ENCODE measurements around the gene DYNLT1. TPM values are rescaled to one million over a fixed set of nuclear protein-coding genes. Genes with fewer than 3 reads are reported as not detected.

Gene DYNLT1
- total and polyA plus RNA-seq, 2 of the 13 experiments (the other 11 are each of a cell fraction or from before 2014, with no cell fraction given): 108 to 171 TPM

GRCh38 chr6:158645064-158646022 lies 800 bp upstream of the DYNLT1 start (continued):
- TF ChIP-seq NFYB (CRISPR knock-in tag; IDR thresholded peaks at IDR 0.05) (no peak), ATF3 (CRISPR knock-in tag; IDR thresholded peaks at IDR 0.05) (no peak), RFXANK (CRISPR knock-in tag; IDR thresholded peaks at IDR 0.05) (no peak), SYNCRIP (IDR thresholded peaks at IDR 0.05; ENCODE audit: insufficient read depth, low read depth, low read length) (no peak), REST (IDR thresholded peaks at IDR 0.05; ENCODE audit: borderline replicate concordance in 1 of 2, low read depth in 1 of 2, low read length in 2 of 2) (no peak), ZSCAN31 (CRISPR knock-in tag; IDR thresholded peaks at IDR 0.05; ENCODE audit: low read depth) (no peak), KLF6 (CRISPR knock-in tag; IDR thresholded peaks at IDR 0.05) (no peak), ZNF615 (CRISPR knock-in tag; IDR thresholded peaks at IDR 0.05; ENCODE audit: borderline replicate concordance) (0 out of 2 replicates have a peak, but pooled peaks have one; percentile 32), ZNF224 (CRISPR knock-in tag; IDR thresholded peaks at IDR 0.05) (0 out of 2 replicates have a peak, but pooled peaks have one; percentile 9), ZNF232 (CRISPR knock-in tag; IDR thresholded peaks at IDR 0.05; ENCODE audit: borderline replicate concordance) (no peak), ELF4 (CRISPR knock-in tag; IDR thresholded peaks at IDR 0.05; ENCODE audit: borderline replicate concordance) (0 out of 2 replicates have a peak, but pooled peaks have one; percentile 80), ZNF484 (CRISPR knock-in tag; IDR thresholded peaks at IDR 0.05; ENCODE audit: borderline replicate concordance, low read depth) (no peak), ZFAT (CRISPR knock-in tag; conservative IDR thresholded peaks at IDR 0.05) (no peak), POGZ (CRISPR knock-in tag; IDR thresholded peaks at IDR 0.05) (no peak), KDM5A (IDR thresholded peaks at IDR 0.05; ENCODE audit: borderline replicate concordance, low read length) (no peak), AHDC1 (CRISPR knock-in tag; IDR thresholded peaks at IDR 0.05; ENCODE audit: borderline replicate concordance) (peak; percentile 4; the same call in 1 of the 2 replicates), HNRNPL (IDR thresholded peaks at IDR 0.05; ENCODE audit: low read depth, low read length) (no peak), RFX5 (IDR thresholded peaks at IDR 0.05; ENCODE audit: low read depth, low read length) (peak; percentile 93), MLLT10 (CRISPR knock-in tag; IDR thresholded peaks at IDR 0.05) (no peak)
